Right lobe of liver (tissue), 4 donors: Measurements from ENCODE around the gene CCT8.

ENCODE experiments used
- CTCF ChIP-seq, 4 donors: fragments of 200-600 bp in 3 of 4; fragments of 450-650 bp in 1 of 4; IDR thresholded peaks; one replicate each; pipeline versions ENCODE4 v1.5.1 to v1.8.0; 2016 to 2022; ENCODE audit warnings: antibody characterized with exemption in 4 of 4, mild to moderate bottlenecking in 2 of 4
- POLR2A ChIP-seq: fragments of 450-650 bp; IDR thresholded peaks from one replicate; pipeline ENCODE4 v1.6.1; 2017; ENCODE audit warnings: antibody characterized with exemption, mild to moderate bottlenecking
- donor health status: DM: no; HTN: no; CAD: no.
- donor health status: DM: no; HTN: no; CAD: no.
- donor health status: DM: no; HTN: yes; CAD: no.

- no peak for TF ChIP-seq CTCF (IDR thresholded peaks at IDR 0.05)
- TF ChIP-seq POLR2A, result no peak
Observed at GRCh38 chr21:29117372-29117955, 44.0 kb upstream of the CCT8 start.
